A549 (cell line): ENCODE measurements around the gene NYAP2. TPM values are rescaled to one million over a fixed set of nuclear protein-coding genes. Genes with fewer than 3 reads are reported as not detected.

ENCODE experiments used
- ATAC-seq, 2 experiments: fragments of 200-7000 bp in 1 of 2; fragments of >200 bp in 1 of 2; cut with Nextera tagmentation in 1 of 2; cut with Tn5 transposase in 1 of 2; 3 replicates each; pipeline versions ENCODE4 v1.8.0 to v1.9.1; 2018 to 2020; ENCODE audit warnings: mild to moderate bottlenecking in 1 of 2, moderate library complexity in 1 of 2
- CTCF ChIA-PET: fragments of 300-600 bp; sonication (Branson Sonifier 250); formaldehyde crosslinking; extraction: SDS; loops from one replicate; lab custom pipeline; 2021; ENCODE audit warnings: antibody characterized with exemption, inconsistent platforms; lab: Yijun Ruan, JAX
- POLR2A ChIA-PET: fragments of 350-600 bp; formaldehyde crosslinking; extraction: SDS; loops from one replicate; lab custom pipeline; 2021; ENCODE audit warnings: antibody characterized with exemption, inconsistent platforms; lab: Yijun Ruan, JAX
- DNase-seq, 2 experiments: peaks; one replicate each; pipeline versions ENCODE4 v3.0.0 to v3.0.0-alpha.2; 2011 to 2016; ENCODE audit warnings: low read depth in 1 of 2, low spot score in 1 of 2
- FAIRE-seq: peaks from 2 replicates; lab custom pipeline; 2011; peaks lifted over from hg19 to GRCh38; lab: Jason Lieb, UNC
- H3K27ac ChIP-seq, 2 experiments: fragments of >200 bp; sonication (Bioruptor Twin); formaldehyde crosslinking; 3 replicates each; pipeline ENCODE4 v1.5.1; 2016 to 2017
- H3K4me1 ChIP-seq: fragments of >200 bp; sonication (Bioruptor Twin); formaldehyde crosslinking; 3 replicates; pipeline ENCODE4 v1.6.1; 2016
- H3K4me2 ChIP-seq: fragments of >200 bp; sonication (Bioruptor Twin); formaldehyde crosslinking; 3 replicates; pipeline ENCODE4 v1.6.1; 2016
- H3K4me3 ChIP-seq: fragments of >200 bp; sonication (Bioruptor Twin); formaldehyde crosslinking; 3 replicates; pipeline ENCODE4 v1.5.1; 2016
- H3K9me3 ChIP-seq: fragments of >200 bp; sonication (Bioruptor Twin); formaldehyde crosslinking; 3 replicates; pipeline ENCODE4 v1.6.1; 2016
- ATOH8 ChIP-seq: fragments of 250-450 bp; sonication (Bioruptor Pico); IDR thresholded peaks from 2 replicates; pipeline ENCODE4 v1.5.0; 2020; ENCODE audit warnings: low read depth, mild to moderate bottlenecking, moderate library complexity
- BCL3 ChIP-seq: fragments of >200 bp; sonication (Bioruptor Twin); formaldehyde crosslinking; IDR thresholded peaks from 3 replicates; pipeline ENCODE4 v1.6.1; 2016
- CBX8 ChIP-seq: fragments of 200-600 bp; sonication (generic); IDR thresholded peaks from 2 replicates; pipeline ENCODE4 v1.6.1; 2016
- CEBPB ChIP-seq, 2 experiments: fragments of >200 bp in 1 of 2; sonication (Bioruptor Twin) in 1 of 2; formaldehyde crosslinking in 1 of 2; IDR thresholded peaks; 2 replicates each; pipeline ENCODE4 v1.6.1; 2012 to 2016
- CHD4 ChIP-seq: fragments of 200-600 bp; sonication (generic); IDR thresholded peaks from 2 replicates; pipeline ENCODE4 v1.6.1; 2016; ENCODE audit warnings: antibody characterized with exemption, mild to moderate bottlenecking, borderline replicate concordance
- CTCF ChIP-seq: fragments of >200 bp; sonication (Bioruptor Twin); formaldehyde crosslinking; IDR thresholded peaks from 3 replicates; pipeline ENCODE4 v1.5.1; 2016
- E2F6 ChIP-seq: IDR thresholded peaks from 2 replicates; pipeline ENCODE4 v1.6.1; 2012; ENCODE audit warnings: low read depth, borderline replicate concordance
- EHMT2 ChIP-seq: fragments of 200-600 bp; sonication (generic); IDR thresholded peaks from 2 replicates; pipeline ENCODE4 v1.6.1; 2016; ENCODE audit warnings: antibody characterized with exemption, low read depth, mild to moderate bottlenecking, moderate library complexity
- ESRRA ChIP-seq: fragments of 150-350 bp; IDR thresholded peaks from 2 replicates; pipeline ENCODE4 v1.6.1; 2014; ENCODE audit warnings: mild to moderate bottlenecking, low read length, borderline replicate concordance
- HES2 ChIP-seq: fragments of >200 bp; sonication (Bioruptor Twin); formaldehyde crosslinking; IDR thresholded peaks from 2 replicates; pipeline ENCODE4 v1.6.1; 2016
- HEYL ChIP-seq: fragments of 250-450 bp; sonication (Bioruptor Pico); IDR thresholded peaks from 2 replicates; pipeline ENCODE4 v1.8.0; 2021; ENCODE audit warnings: mild to moderate bottlenecking, moderate library complexity
- HOXA7 ChIP-seq: fragments of 250-450 bp; sonication (Bioruptor Pico); IDR thresholded peaks from 2 replicates; pipeline ENCODE4 v1.5.0; 2020; ENCODE audit warnings: mild to moderate bottlenecking, moderate library complexity
- NPAS2 ChIP-seq: fragments of 250-450 bp; sonication (Bioruptor Pico); IDR thresholded peaks from 2 replicates; pipeline ENCODE4 v1.8.0; 2022; ENCODE audit warnings: mild to moderate bottlenecking, moderate library complexity, borderline replicate concordance
- PBX3 ChIP-seq: IDR thresholded peaks from 2 replicates; pipeline ENCODE4 v1.6.1; 2012
- PHF8 ChIP-seq: fragments of 200-600 bp; sonication (generic); IDR thresholded peaks from 2 replicates; pipeline ENCODE4 v1.6.1; 2016; ENCODE audit warnings: low read depth, mild to moderate bottlenecking, antibody characterized with exemption, moderate library complexity, borderline replicate concordance
- REST ChIP-seq: fragments of 200-600 bp; sonication (generic); IDR thresholded peaks from 2 replicates; pipeline ENCODE4 v1.6.1; 2016; ENCODE audit warnings: antibody characterized with exemption, mild to moderate bottlenecking, moderate library complexity
- SREBF2 ChIP-seq: fragments of 450-650 bp; IDR thresholded peaks from 2 replicates; pipeline ENCODE4 v1.6.1; 2014; ENCODE audit warnings: mild to moderate bottlenecking, moderate library complexity
- TFCP2L1 ChIP-seq: fragments of 250-450 bp; sonication (Bioruptor Pico); IDR thresholded peaks from 2 replicates; pipeline ENCODE4 v1.5.0; 2021; ENCODE audit warnings: mild to moderate bottlenecking
- TP53 ChIP-seq: fragments of 250-450 bp; sonication (Bioruptor Pico); IDR thresholded peaks from 2 replicates; pipeline ENCODE4 v1.5.0; 2021; ENCODE audit warnings: mild to moderate bottlenecking, moderate library complexity
- USF2 ChIP-seq: fragments of 450-650 bp; IDR thresholded peaks from 2 replicates; pipeline ENCODE4 v1.6.1; 2014; ENCODE audit warnings: antibody characterized with exemption
- ZC3H11A ChIP-seq: fragments of 450-650 bp; IDR thresholded peaks from 2 replicates; pipeline ENCODE4 v1.6.1; 2014; ENCODE audit warnings: antibody characterized with exemption, mild to moderate bottlenecking
- WGBS: methylation state at CpG from one replicate; pipeline ENCODE4 v1.1.6; 2017; ENCODE audit errors: missing lambda C conversion rate; 5-methylcytosine and 5-hydroxymethylcytosine counted together
- polyA plus RNA-seq, 4 experiments: library from polyadenylated mRNA; depleted of rRNA in 3 of 4; stranded (reverse); fragments of >200 nt; fragmentation: RNase III in 1 of 4; extraction: RNeasy Plus Mini Kit Qiagen cat#74134 plus additional on column Dnase treatment in 1 of 4; gene quantifications; 2 replicates in 3 of 4; 3 replicates in 1 of 4; pipeline ENCODE4 v1.2.3, GENCODE V29; 2011 to 2017

Gene NYAP2
- polyA plus RNA-seq, 2 of the 4 experiments (the other 2 are of a cell fraction), result 0.01 TPM; not detected in 1

GRCh38 chr2:225414902-225415301 is 15.4 kb downstream of the NYAP2 start:
- Histone ChIP-seq H3K4me3 (no peak overlapping the region), H3K4me1 (no peaks in the 10 kb centered on the region), H3K9me3 (no peaks in the 10 kb centered on the region), H3K27ac (no peak overlapping the region), H3K4me2 (no peak overlapping the region)
- ATAC-seq (no peak), FAIRE-seq (no peak), DNase-seq (no peak)
- POLR2A ChIA-PET, result no interaction called here
- TF ChIP-seq CEBPB (IDR thresholded peaks at IDR 0.05) (no peak), E2F6 (no peak), CBX8 (no peak), NPAS2 (CRISPR knock-in tag) (no peak)
- CTCF ChIA-PET, result interaction anchor here (1.1 kb wide), 1 partner anchor 22 kb away, joined by 3 read pairs; no protein-coding TSS in a partner anchor
- 6% methylated on average over 1 of the region's 1 CpG for whole genome bisulfite sequencing

GRCh38 chr2:225415341-225415740 is 15.8 kb downstream of the NYAP2 start:
- H3K4me1 ChIP-seq, result no peaks in the 10 kb centered on the region
- H3K27ac ChIP-seq, result no peak overlapping the region
- POLR2A ChIA-PET, result no interaction called here
- no peak overlapping the region for H3K4me2 ChIP-seq
- FAIRE-seq (no peak), DNase-seq (no peak), ATAC-seq (no peak)
- CTCF ChIA-PET, result interaction anchor here (1.1 kb wide), 1 partner anchor 21 kb away, joined by 3 read pairs; no protein-coding TSS in a partner anchor
- TF ChIP-seq BCL3, result no peak
- TF ChIP-seq ZC3H11A, result no peak
- no peak for TF ChIP-seq TP53 (CRISPR knock-in tag)
- TF ChIP-seq TFCP2L1 (CRISPR knock-in tag), result no peak
- TF ChIP-seq ATOH8 (CRISPR knock-in tag), result no peak
- no peak for TF ChIP-seq CHD4
- no peak for TF ChIP-seq HOXA7 (CRISPR knock-in tag)
- no peak for TF ChIP-seq PHF8
- TF ChIP-seq HES2, result no peak
- TF ChIP-seq USF2, result no peak
- no peak for TF ChIP-seq HEYL (CRISPR knock-in tag)
- TF ChIP-seq CTCF, result no peak
- TF ChIP-seq ESRRA, result no peak
- WGBS, result 32% methylated on average over 2 of the region's 2 CpGs
- H3K9me3 ChIP-seq, result no peaks in the 10 kb centered on the region
- no peak overlapping the region for H3K4me3 ChIP-seq

- no peaks in the 10 kb centered on the region for H3K9me3 ChIP-seq
- 29% methylated on average over 2 of the region's 2 CpGs for WGBS
- ATAC-seq (no peak), DNase-seq (no peak), FAIRE-seq (no peak)
- H3K4me1 ChIP-seq, result no peaks in the 10 kb centered on the region
- no peak overlapping the region for H3K4me3 ChIP-seq
- no peak overlapping the region for H3K4me2 ChIP-seq
- CTCF ChIA-PET, result interaction anchor here (1.1 kb wide), 1 partner anchor 21 kb away, joined by 3 read pairs; no protein-coding TSS in a partner anchor
- POLR2A ChIA-PET, result no interaction called here
- no peak overlapping the region for H3K27ac ChIP-seq
- no peak for TF ChIP-seq CHD4
- no peak for TF ChIP-seq ATOH8 (CRISPR knock-in tag)
- TF ChIP-seq EHMT2, result no peak
- no peak for TF ChIP-seq SREBF2
- TF ChIP-seq PBX3, result no peak
- no peak for TF ChIP-seq TFCP2L1 (CRISPR knock-in tag)
- no peak for TF ChIP-seq REST
Measured at GRCh38 chr2:225415792-225416191, 16.3 kb downstream of the NYAP2 start.
